Measurements from ENCODE around the gene SH3BP4.
"Not testable (repeated sequence)": the region's sequence is repeated elsewhere in the genome, so short reads cannot be mapped to it uniquely, and the experiment has no call there.

SH3BP4 gene

GRCh38 chr2:235042576-235043515 lies 91.0 kb downstream of the SH3BP4 start:
- no peak for DNase-seq

GRCh38 chr2:235043762-235044500 lies 92.1 kb downstream of the SH3BP4 start:
- DNase-seq, result no peak

GRCh38 chr2:235044501-235045271 lies 92.9 kb downstream of the SH3BP4 start:
- DNase-seq, result no peak

- no peak for DNase-seq
These were observed 93.6 kb downstream of the SH3BP4 start for GRCh38 chr2:235045336-235045972.

GRCh38 chr2:235045973-235046343 lies 94.1 kb downstream of the SH3BP4 start:
- DNase-seq, result no peak

GRCh38 chr2:235046589-235046988 lies 94.8 kb downstream of the SH3BP4 start:
- DNase-seq, result no peak

- no peak for DNase-seq
These were observed 95.6 kb downstream of the SH3BP4 start for GRCh38 chr2:235047171-235048160.

- DNase-seq, result no peak
These were observed 96.7 kb downstream of the SH3BP4 start for GRCh38 chr2:235048549-235048948.

GRCh38 chr2:235049069-235049468 lies 97.3 kb downstream of the SH3BP4 start:
- DNase-seq, result no peak

GRCh38 chr2:235049719-235050118 lies 97.9 kb downstream of the SH3BP4 start:
- no peak for DNase-seq

- DNase-seq, result peak; percentile 60
These were observed 99.1 kb downstream of the SH3BP4 start for GRCh38 chr2:235050980-235051351.

GRCh38 chr2:235051436-235052260 lies 99.8 kb downstream of the SH3BP4 start:
- no peak for DNase-seq

- DNase-seq, result no peak
These were observed 100.9 kb downstream of the SH3BP4 start for GRCh38 chr2:235052514-235053354.

- no peak for DNase-seq
These were observed 101.8 kb downstream of the SH3BP4 start for GRCh38 chr2:235053651-235054050.

GRCh38 chr2:235054475-235054874 lies 102.7 kb downstream of the SH3BP4 start:
- no peak for DNase-seq

- no peak for DNase-seq
These were observed 103.1 kb downstream of the SH3BP4 start for GRCh38 chr2:235054919-235055318.

- DNase-seq, result no peak
These were observed 104.2 kb downstream of the SH3BP4 start for GRCh38 chr2:235055891-235056516.

GRCh38 chr2:235056768-235057167 lies 105.0 kb downstream of the SH3BP4 start:
- no peak for DNase-seq

- DNase-seq, result not testable (repeated sequence)
These were observed 105.8 kb downstream of the SH3BP4 start for GRCh38 chr2:235057616-235058015.

Measured in right kidney (tissue), 1 donor.